Lower leg skin (tissue), 4 donors: ENCODE data around the gene RNF40. TPM values are rescaled to one million over a fixed set of nuclear protein-coding genes. Genes with fewer than 3 reads are reported as not detected.

ENCODE experiments used
- DNase-seq, 2 donors: peaks; one replicate each; pipeline ENCODE4 v3.0.0-alpha.2; 2019; ENCODE audit warnings: low spot score in 2 of 2
- H3K4me3 ChIP-seq: fragments of 200-600 bp; sonication (generic); 2 replicates; pipeline ENCODE4 v1.5.1; 2017; ENCODE audit warnings: mild to moderate bottlenecking, low read depth; ENCODE audit not compliant: poor library complexity, severe bottlenecking
- POLR2A ChIP-seq, 2 donors: fragments of 450-650 bp; IDR thresholded peaks; one replicate each; pipeline ENCODE4 v1.6.1; 2016 to 2017; ENCODE audit warnings: antibody characterized with exemption in 2 of 2, mild to moderate bottlenecking in 1 of 2, moderate library complexity in 1 of 2
- WGBS, 2 donors: methylation state at CpG; one replicate each; pipeline ENCODE4 v1.1.5; 2018; 5-methylcytosine and 5-hydroxymethylcytosine counted together
- intact Hi-C: fragments of 100-400 bp; cut with DNase I; formaldehyde crosslinking; loops from one replicate; pipeline ENCODE4 v1.15.0; 2023; ENCODE audit warnings: low total_unique reads
- total RNA-seq, 4 donors: library from RNA; depleted of rRNA; stranded (reverse); fragments of >200 nt; gene quantifications; one replicate each; pipeline ENCODE4 v1.1.0, GENCODE V29; 2016
- TF ChIP-seq, protein P1 (sequence below), 3 donors: fragments of 450-650 bp; IDR thresholded peaks; one replicate each; pipeline ENCODE4 v1.5.1; 2016; ENCODE audit warnings: antibody characterized with exemption in 3 of 3, mild to moderate bottlenecking in 3 of 3, moderate library complexity in 2 of 3

The RNF40 gene
- total RNA-seq, 4 donors from 2014 or later: 82.2 to 112 (median 92.9) TPM

DNA sequence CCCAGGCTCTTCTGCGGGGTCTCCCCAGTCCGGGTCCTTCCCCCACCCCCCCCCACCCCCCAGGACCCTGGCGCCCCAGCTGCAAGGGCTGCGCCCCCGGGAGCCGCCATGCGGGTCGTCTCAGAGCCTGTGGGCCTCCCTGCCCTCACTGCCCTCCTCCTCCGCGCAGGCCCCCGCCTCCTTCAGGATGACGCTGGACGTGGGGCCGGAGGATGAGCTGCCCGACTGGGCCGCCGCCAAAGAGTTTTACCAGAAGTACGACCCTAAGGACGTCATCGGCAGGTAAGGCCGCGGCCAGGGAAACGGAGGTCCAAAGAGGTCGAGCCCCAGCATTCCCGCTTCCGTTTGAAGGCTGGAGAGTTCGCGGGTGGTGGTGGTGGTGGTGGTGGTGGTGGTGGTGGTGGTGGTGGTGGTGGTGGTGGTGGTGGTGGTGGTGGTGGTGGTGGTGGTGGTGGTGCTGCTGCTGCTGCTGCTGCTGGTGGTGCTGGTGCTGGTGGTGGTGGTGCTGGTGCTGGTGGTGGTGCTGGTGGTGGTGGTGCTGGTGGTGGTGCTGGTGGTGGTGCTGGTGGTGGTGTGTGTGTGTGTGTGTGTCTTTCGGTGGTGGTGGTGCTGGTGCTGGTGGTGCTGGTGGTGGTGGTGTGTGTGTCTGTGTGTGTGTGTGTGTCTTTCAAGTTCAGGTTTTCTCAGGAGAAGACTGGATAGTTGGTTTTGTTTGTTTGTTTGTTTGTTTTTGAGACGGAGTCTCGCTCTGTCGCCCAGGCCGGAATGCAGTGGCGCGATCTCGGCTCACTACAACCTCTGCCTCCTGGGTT is 13.3 kb upstream of the RNF40 start:
- peak overlapping the region; percentile 57 for H3K4me3 ChIP-seq
- intact Hi-C loops: no loop called here
- 21 to 29% methylated on average over 21 to 30 of the region's 36 CpGs for WGBS, 2 donors
- no peak for DNase-seq
- TF ChIP-seq, protein P1, sequence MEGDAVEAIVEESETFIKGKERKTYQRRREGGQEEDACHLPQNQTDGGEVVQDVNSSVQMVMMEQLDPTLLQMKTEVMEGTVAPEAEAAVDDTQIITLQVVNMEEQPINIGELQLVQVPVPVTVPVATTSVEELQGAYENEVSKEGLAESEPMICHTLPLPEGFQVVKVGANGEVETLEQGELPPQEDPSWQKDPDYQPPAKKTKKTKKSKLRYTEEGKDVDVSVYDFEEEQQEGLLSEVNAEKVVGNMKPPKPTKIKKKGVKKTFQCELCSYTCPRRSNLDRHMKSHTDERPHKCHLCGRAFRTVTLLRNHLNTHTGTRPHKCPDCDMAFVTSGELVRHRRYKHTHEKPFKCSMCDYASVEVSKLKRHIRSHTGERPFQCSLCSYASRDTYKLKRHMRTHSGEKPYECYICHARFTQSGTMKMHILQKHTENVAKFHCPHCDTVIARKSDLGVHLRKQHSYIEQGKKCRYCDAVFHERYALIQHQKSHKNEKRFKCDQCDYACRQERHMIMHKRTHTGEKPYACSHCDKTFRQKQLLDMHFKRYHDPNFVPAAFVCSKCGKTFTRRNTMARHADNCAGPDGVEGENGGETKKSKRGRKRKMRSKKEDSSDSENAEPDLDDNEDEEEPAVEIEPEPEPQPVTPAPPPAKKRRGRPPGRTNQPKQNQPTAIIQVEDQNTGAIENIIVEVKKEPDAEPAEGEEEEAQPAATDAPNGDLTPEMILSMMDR (IDR thresholded peaks at IDR 0.05): no peak
- TF ChIP-seq POLR2A (IDR thresholded peaks at IDR 0.05): no peak

DNA sequence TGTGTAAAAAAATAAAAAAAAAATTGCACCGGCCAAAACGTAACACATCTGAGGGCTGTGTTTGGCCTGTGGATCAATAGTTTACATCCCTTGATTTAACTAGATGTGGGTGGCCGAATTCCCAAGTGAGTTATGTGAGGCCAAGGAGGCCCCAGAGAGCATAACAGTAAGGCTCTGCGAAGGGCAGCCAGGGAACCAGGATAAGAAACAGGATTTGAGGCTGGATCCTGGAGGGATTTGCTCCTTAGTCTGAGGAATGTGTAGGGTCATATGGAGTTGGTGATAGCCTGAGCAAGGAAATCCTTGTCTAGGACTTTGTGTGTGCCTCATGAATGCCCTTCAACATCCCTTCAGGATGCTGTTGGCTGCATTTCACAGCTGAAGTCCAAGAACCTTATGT is 11.9 kb upstream of the RNF40 start:
- DNase-seq: no peak
- H3K4me3 ChIP-seq: no peak overlapping the region
- 90 to 91% methylated on average over 4 of the region's 4 CpGs for WGBS, 2 donors
- TF ChIP-seq, protein P1 (IDR thresholded peaks at IDR 0.05): no peak
- no peak for TF ChIP-seq POLR2A (IDR thresholded peaks at IDR 0.05)
- intact Hi-C loops: no loop called here

DNA sequence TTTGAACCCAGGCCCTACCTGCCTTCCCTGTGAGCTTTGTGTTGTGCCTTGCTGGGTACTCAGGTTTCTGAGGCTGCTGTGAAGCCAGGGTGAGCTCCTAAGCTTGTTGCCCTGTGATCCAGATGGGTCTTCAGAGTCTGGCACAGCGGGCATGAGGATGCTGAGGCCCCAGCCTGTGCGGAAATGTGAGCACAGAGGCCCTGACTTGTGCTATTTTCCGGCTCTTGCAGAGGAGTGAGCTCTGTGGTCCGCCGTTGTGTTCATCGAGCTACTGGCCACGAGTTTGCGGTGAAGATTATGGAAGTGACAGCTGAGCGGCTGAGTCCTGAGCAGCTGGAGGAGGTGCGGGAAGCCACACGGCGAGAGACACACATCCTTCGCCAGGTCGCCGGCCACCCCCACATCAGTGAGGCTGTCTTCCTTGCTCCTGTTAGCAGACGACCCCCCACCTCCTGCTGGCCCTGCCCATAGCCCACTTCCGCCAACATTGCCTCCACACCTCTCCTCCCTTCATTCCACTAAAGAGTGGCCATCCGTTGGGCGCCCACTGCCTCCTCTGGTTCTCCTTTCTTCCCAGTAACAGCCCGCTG is 11.2 kb upstream of the RNF40 start:
- intact Hi-C loops: no loop called here
- peak in 1 of 2 donors; percentile 84 for DNase-seq
- H3K4me3 ChIP-seq: no peak overlapping the region
- no peak for TF ChIP-seq POLR2A (IDR thresholded peaks at IDR 0.05)
- TF ChIP-seq, protein P1 (IDR thresholded peaks at IDR 0.05): no peak
- 95% methylated on average over 20 of the region's 20 CpGs for WGBS, 2 donors

DNA sequence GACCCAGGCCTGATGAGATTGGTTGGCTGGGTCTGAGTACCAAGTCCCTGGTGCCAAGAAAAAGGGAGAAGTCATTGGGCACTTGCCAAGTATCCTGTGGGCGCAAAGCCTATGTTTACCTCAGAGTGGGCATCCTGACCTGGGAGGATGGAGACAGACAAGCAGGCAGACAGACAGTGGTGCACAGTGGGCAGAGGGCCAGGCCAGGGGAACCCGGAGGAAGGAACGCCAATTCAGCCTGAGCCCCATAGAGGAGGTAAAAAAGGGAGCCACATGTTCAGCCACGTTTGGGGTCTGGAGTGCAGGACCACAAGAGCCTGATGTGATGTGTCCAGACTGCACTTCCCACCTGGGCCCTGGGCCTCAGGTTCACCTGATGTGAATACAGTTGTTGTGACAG is 8.5 kb upstream of the RNF40 start:
- TF ChIP-seq, protein P1 (IDR thresholded peaks at IDR 0.05): no peak
- no peak for TF ChIP-seq POLR2A (IDR thresholded peaks at IDR 0.05)
- intact Hi-C loops: no loop called here
- 69 to 80% methylated on average over 4 of the region's 4 CpGs for WGBS, 2 donors
- DNase-seq: no peak
- H3K4me3 ChIP-seq: no peak overlapping the region

DNA sequence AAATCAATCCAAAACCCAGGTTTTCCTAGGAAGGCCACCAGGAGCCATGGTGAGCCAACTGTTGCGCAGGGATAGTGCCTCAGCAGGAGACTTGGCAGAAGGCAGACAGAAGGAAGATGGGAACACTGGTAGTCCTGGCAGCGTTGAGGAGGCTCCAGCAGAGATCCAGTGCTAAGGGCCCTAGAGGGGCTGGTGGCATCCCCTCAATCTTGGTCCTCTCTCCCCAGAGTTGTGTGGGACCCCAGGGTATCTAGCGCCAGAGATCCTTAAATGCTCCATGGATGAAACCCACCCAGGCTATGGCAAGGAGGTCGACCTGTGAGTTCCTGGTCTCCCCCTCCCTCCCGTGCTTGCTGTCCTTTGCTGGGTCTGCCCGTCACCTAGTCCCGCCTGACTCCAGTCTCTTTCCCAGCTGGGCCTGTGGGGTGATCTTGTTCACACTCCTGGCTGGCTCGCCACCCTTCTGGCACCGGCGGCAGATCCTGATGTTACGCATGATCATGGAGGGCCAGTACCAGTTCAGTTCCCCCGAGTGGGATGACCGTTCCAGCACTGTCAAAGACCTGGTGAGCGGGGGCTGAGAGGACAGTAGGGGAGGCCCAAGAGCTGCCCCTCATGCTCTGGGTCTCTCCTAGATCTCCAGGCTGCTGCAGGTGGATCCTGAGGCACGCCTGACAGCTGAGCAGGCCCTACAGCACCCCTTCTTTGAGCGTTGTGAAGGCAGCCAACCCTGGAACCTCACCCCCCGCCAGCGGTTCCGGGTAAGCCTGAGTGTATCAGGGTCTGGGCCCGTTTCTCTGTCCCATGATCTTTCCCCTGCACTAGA is 6.0 kb upstream of the RNF40 start:
- TF ChIP-seq, protein P1 (IDR thresholded peaks at IDR 0.05): no peak
- no peak for TF ChIP-seq POLR2A (IDR thresholded peaks at IDR 0.05)
- no peak for DNase-seq
- 92 to 93% methylated on average over 20 of the region's 20 CpGs for WGBS, 2 donors
- intact Hi-C loops: no loop called here
- H3K4me3 ChIP-seq: no peak overlapping the region
